Right hindlimb (tissue), 1 donor: ENCODE measurements around the gene ENDOU.
A peak's percentile ranks its signal among the peaks of the same experiment; 100 is the strongest.

Source experiments
- DNase-seq: peaks from one replicate; pipeline ENCODE4 v3.0.0-alpha.2; 2018

ENDOU gene

DNA sequence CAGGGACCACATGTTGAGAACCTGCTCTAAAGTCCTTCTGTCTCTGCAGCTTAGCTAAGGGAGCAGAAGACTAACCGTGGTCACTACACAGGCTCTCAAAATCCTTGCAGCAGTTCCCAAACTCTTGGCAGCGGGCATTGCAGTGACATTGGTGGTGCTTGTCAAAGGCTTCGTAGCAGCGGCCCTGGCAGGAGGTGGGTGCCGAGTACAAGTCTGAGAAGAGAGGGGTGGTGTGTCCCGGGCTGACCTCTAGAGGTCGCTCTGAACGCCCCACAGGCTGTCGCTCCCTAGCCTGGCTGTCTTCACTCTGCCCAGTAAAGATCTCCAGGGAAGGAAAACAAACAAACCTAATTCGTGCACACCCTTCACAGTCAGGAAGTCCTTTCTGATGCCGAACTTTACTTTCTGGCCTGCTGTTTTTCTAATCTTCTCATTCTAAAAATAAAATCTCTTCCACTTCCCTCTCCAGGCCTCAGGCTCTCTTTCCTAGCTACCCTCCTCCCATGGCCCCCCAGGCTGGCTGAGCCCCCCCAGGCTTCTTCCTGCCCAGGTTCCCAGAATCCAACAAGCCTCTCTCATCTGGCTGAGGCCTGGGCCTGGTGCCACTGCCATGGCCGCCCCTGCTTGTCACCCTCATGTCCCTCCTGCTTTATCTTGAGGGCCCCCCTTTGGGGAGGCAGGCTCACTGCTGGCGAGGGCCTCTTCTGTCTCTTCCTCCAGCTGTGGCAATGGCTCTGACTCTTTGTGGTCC lies 7.7 kb downstream of the ENDOU start:
- peak; percentile 85 for DNase-seq

DNA sequence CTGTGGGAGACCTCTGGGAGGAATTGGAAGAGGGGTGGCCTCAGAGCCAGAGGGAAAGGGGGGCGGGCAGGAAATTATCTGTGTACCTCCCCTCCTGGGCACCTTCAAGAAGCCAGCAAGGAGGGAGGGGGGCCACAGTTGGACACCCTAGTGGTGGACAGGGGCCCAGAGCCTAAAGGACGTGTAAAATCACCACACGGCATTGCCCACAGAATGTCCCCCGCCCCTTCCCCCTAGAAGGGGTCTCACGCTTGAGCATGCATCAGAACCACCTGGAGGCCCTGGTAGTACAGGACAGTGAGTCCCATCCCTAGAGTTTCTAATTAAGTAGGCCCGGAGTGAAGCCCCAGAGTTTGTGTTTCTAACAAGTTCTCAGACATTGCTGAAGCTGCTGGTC lies 8.2 kb downstream of the ENDOU start:
- no peak for DNase-seq

DNA sequence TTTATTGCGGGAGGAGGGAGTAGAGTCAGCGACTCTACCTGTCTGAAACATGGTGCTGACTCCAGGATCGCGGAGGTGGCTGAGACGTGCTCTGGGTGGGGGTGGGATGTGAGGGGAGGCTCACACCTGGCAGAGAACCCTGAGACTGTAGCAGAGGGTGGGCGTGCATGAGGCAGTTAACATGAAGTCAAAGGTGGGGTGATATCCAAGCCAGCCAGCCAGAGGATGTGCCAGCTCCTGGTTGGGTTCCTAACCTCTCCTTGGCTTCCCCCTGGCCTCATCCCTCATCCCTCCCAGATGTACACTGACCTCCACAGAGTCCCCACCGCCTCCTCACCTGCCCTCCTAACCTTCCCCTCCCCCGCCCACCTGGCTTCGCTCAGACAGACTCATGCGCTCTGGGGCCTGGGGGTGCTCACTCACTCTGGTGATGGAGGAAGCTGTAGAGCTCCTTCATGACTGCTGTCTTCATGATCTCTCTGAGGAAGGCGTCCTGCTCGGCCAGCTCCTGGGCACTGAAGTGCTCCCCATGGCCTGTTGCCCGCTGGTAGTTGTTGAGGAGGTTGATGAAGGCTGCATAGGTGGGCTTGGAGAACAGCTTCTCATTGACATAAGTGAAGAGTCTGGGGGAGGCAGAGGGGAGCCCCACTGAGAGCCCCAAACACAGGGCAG lies 9.3 kb downstream of the ENDOU start:
- DNase-seq: no peak

DNA sequence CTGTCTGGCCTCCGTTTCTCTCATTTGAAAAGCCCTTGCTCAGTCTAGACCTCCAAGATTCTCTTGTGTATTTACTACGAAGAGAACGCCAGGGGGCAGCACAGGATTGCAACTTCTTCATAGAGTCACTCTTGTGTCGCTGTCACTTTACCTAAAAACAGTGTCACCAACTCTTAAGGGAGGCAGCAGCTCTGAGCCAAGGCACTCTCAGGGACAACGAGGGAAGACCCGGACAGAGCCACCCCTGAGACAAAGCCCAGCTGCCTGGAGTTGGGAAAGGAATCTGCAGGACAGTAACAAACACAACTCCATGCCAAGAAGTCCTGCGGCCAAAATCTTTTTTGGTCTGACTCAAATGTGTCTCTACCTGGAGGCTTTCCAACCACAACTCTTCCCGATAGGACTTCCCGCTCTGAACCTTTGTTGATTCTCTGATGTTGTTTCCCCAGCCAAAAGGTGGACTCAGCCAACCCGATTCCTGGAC lies 9.9 kb downstream of the ENDOU start:
- DNase-seq: peak; percentile 82

- DNase-seq: no peak
Observed at GRCh38 chr12:47714826-47715386, 10.4 kb downstream of the ENDOU start.

GRCh38 chr12:47712171-47712570 lies 13.1 kb downstream of the ENDOU start:
- DNase-seq: no peak

GRCh38 chr12:47711448-47711847 lies 13.8 kb downstream of the ENDOU start:
- no peak for DNase-seq

DNA sequence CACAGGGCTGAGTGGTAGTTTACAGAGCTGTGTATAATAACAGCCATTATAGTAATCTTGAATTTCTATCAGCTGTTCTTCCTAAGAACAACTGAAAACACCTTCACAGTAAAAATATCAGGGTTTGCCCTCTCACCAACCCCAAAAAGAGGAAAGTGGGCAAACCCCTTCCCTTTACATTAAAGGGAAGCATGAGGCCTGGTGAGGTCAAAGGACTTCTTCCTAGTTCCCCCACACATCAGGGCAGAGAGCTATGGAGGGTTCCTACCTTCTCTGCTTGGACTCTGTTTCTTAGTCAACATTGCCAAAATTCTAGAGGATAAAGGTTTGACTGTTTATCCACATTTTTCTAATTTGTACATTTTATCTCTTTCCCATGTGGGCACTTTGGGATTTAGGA lies 15.0 kb downstream of the ENDOU start:
- DNase-seq: no peak

- DNase-seq: no peak
Observed at GRCh38 chr12:47709671-47710070, 15.6 kb downstream of the ENDOU start.

GRCh38 chr12:47709237-47709636 lies 16.1 kb downstream of the ENDOU start:
- no peak for DNase-seq

DNA sequence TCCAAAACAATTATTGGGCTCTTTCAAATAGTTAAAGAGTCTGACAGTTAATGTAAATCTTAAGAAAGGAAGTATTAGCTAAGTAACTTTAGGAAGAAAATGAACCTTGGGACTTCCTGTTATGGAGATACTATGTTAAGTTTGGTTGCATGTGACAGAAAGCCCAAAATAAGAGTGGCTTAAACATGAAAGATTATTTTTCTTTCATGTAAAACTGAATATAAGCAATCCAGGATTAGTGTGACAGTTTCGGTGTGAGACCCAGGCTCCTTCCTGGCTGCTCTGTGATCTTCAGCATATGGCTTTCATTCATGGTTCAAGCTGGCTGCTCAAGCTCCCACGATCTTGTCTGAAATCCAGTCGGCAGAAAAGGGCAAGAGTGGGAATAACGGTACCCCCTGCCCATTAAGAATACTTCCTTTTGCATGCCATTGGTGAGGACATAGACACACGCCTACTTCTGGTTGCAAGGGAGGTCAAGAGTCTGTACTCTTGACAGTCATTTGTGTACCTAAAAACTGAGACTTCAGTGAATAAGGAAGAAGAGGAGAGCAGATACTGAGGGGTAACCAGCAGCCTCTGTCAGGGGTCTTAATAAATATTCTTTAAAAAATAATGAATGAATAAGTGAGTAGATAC lies 17.3 kb downstream of the ENDOU start:
- DNase-seq: no peak

DNA sequence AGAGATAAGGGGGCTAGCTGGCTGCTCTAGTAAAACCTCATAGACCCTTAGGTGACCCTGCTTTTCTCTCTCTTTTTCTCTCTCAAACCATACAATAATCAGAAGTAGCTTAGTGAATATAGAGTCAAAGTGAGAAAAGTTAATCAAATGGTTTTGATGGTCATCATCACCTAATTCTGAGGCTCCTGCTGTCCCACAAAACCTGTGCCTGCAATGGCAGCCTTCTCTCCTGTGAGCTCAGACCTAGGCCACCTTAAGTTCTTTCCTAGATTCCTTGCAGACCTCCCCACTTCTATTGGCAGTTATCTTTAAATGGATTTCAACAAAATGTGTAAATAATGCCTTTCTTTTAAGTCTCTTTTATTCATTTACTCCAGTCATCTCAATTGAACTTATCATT lies 17.9 kb downstream of the ENDOU start:
- DNase-seq: no peak

- DNase-seq: peak; percentile 96
Observed at GRCh38 chr12:47705566-47706425, 19.5 kb downstream of the ENDOU start, which contains the start of gene RPAP3. RPAP3 (minus strand) TSS chr12:47706030; CDS start chr12:47702840, 3,190 bp downstream.

DNA sequence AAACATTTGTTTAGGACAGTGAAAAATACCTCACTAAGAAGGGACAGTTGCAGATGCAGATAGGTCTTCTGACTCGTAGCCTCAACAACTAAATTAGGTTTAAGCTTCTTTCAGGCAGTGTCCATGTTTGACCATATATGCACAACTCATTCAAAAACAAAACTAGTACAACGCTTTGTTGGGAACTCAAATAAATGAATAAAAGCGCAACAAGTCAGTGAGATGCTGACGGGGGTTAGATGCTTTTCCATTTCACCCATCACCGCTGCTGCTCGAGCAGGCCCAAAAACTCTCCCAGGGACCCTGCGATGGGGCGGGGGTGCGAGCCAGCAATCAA lies 20.1 kb downstream of the ENDOU start:
- no peak for DNase-seq

GRCh38 chr12:47704719-47705118 lies 20.6 kb downstream of the ENDOU start:
- no peak for DNase-seq

DNA sequence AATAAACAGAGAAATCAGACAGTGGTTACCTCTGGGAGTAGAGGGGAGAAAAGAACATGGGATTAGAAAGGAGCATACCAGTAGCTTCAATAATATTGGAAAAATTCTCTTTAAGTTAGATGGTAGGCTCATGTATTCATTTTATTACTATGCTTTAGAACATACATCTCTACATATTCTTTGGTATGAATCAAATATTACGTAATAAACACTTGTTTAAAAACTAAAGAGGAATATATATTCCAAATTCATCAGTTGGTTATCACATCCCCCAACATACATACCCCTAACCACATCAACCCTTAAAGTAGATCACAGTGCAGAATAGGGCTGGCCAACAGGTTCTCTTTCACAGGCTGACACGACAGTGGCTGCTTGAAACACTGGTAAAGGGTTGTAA lies 25.0 kb downstream of the ENDOU start:
- no peak for DNase-seq

- DNase-seq: no peak
Observed at GRCh38 chr12:47698631-47699030, 26.7 kb downstream of the ENDOU start.

DNA sequence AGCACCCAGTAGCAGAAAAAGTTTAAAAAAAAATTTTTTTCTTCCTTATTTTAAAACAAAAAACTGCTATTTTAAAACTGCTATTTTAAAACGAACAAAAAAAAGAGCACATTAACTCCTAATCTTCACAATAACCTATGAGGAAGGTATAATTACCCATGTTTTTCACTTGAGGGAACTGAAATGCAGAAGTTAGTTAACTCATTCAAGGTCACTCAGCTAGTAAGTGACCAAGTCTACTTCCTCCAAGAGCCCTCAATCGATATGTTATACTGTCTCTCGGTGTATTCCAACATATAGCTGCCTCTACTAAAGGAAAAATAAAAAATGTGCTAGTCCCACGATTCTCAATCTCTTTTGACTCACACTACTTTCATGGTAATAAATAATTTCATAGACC lies 27.2 kb downstream of the ENDOU start:
- no peak for DNase-seq

DNA sequence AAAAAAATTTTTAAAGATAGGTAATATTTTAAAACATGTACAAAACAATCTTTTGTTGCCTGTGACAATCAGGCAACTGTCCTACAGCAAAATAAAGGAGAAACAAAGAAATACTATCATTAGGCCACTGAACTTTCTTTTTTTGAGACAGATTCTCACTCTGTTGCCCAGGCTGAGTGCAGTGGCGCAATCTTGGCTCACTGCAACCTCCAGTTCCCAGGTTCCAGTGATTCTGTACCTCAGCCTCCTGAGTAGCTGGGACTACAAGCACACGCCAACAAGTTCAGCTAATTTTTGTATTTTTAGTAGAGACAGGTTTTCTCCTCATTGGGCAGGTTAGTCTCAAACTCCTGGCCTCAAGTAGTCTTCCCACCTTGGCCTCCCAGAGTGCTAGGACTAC lies 36.1 kb downstream of the ENDOU start:
- no peak for DNase-seq

- no peak for DNase-seq
Observed at GRCh38 chr12:47687636-47688035, 37.7 kb downstream of the ENDOU start.

DNA sequence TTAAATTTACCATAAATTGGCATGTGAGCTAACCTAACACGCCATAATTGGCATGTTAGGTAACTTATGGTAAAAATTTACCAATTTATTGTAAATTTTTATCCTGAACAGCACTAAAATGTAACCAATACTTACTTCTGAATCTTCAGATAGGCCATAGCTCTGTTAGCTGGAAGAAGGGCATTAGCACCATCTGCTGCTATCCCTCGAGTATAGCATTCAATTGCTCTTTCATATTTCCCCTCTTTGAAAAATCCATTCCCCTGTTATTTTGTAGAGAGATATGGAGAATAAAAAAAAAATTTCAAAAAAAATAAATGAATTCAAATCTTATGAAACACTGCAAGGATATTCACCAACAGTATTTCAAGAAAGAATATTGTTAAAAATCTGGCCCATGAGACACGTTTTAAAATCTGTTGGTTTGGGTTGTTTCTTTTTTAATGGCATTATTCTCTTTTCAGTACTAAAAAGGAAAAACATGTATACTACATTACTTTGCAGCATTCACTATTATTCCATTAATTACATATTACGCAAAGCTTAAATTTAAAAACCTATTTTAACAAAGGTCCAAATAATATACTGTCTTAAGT lies 38.5 kb downstream of the ENDOU start:
- DNase-seq: no peak

DNA sequence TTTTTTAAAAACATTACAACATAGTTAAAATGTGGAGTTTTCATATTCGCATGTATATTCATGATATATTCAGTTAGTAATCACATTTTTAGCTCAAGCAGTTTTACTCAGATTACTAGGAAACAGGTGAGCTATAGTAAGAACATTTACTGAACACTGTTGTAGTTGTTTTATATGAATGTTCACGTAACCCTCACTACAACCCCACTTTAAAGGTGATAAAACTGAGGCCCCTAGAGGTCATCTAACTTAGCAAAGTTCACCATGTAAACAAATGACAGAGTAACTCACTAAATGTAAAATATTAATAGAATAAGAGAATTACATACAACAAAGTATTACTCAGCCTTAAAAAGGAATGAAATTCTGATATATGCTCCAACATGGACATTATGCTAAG lies 45.5 kb downstream of the ENDOU start:
- DNase-seq: no peak
